HepG2 (cell line): ENCODE data around the gene ACSS3. TPM values are rescaled to one million over a fixed set of nuclear protein-coding genes. Genes with fewer than 3 reads are reported as not detected.

ENCODE experiments used
- ATAC-seq: fragments of 200-7000 bp; cut with Tn5 transposase; 3 replicates; pipeline ENCODE4 v1.9.1; 2020; ENCODE audit warnings: mild to moderate bottlenecking, moderate library complexity
- BruUV-seq: library from RNA; stranded (reverse); fragments of 400-500 nt; replicated peaks from 2 replicates; lab custom pipeline; 2021; lab: Mats Ljungman, UMichigan
- CTCF ChIA-PET: fragments of 300-600 bp; formaldehyde crosslinking; extraction: SDS; loops from one replicate; lab custom pipeline; 2021; ENCODE audit warnings: low total read pairs, inconsistent platforms, low intra/inter-chr PET ratio; lab: Yijun Ruan, JAX
- POLR2A ChIA-PET: fragments of 350-600 bp; sonication (Branson Sonifier 250); formaldehyde crosslinking; loops from one replicate; lab custom pipeline; 2020; ENCODE audit warnings: antibody characterized with exemption, inconsistent platforms; lab: Yijun Ruan, JAX
- DNase-seq: peaks from one replicate; pipeline ENCODE4 v3.0.0-alpha.2; 2015; ENCODE audit warnings: low spot score
- FAIRE-seq: peaks from 3 replicates; lab custom pipeline; 2011; peaks lifted over from hg19 to GRCh38; lab: Jason Lieb, UNC
- H2AFZ ChIP-seq: one replicate; pipeline ENCODE4 v1.6.1; 2011; ENCODE audit warnings: low read length, inconsistent platforms
- H3K27ac ChIP-seq: fragments of 300-600 bp; 3 replicates; pipeline ENCODE4 v1.8.0; 2011; ENCODE audit warnings: mixed run types, mild to moderate bottlenecking, mixed read lengths, low read length, inconsistent platforms; ENCODE audit not compliant: insufficient read depth; ENCODE audit errors: extremely low read length
- H3K27me3 ChIP-seq, 2 experiments: fragments of 200-600 bp in 1 of 2; 2 replicates in 1 of 2; 3 replicates in 1 of 2; pipeline versions ENCODE4 v1.6.0 to v1.8.0; 2011; ENCODE audit warnings: low read length in 2 of 2, mild to moderate bottlenecking in 2 of 2, moderate library complexity in 2 of 2, inconsistent platforms in 1 of 2; ENCODE audit not compliant: insufficient read depth in 2 of 2, control insufficient read depth in 1 of 2
- H3K36me3 ChIP-seq, 2 experiments: fragments of 200-600 bp in 1 of 2; replicated peaks in 1 of 2; 2 replicates in 1 of 2; 3 replicates in 1 of 2; pipeline versions ENCODE4 v1.5.1 to v1.8.0; 2011; ENCODE audit warnings: low read length in 2 of 2, inconsistent platforms in 1 of 2; ENCODE audit not compliant: insufficient read depth in 2 of 2, control insufficient read depth in 1 of 2
- H3K4me1 ChIP-seq: 2 replicates; pipeline ENCODE4 v1.5.1; 2012; ENCODE audit warnings: low read length, inconsistent platforms; ENCODE audit not compliant: insufficient read depth
- H3K4me2 ChIP-seq: 2 replicates; pipeline ENCODE4 v1.6.0; 2011; ENCODE audit warnings: low read depth, low read length, inconsistent platforms
- H3K4me3 ChIP-seq, 3 experiments: fragments of 200-600 bp in 1 of 3; sonication (generic), shearing (Covaris generic) in 1 of 3; replicated peaks in 1 of 3; 2 replicates each; pipeline ENCODE4 v1.5.1; 2011 to 2016; ENCODE audit warnings: low read length in 3 of 3, inconsistent platforms in 2 of 3, low read depth in 2 of 3, mild to moderate bottlenecking in 2 of 3, control low read depth in 1 of 3, mixed read lengths in 1 of 3; ENCODE audit not compliant: insufficient read depth in 1 of 3
- H3K79me2 ChIP-seq: one replicate; pipeline ENCODE4 v1.6.1; 2011; ENCODE audit warnings: low read length, inconsistent platforms; ENCODE audit not compliant: insufficient read depth
- H3K9ac ChIP-seq: 2 replicates; pipeline ENCODE4 v1.6.0; 2011; ENCODE audit warnings: mild to moderate bottlenecking, low read depth, low read length, inconsistent platforms; ENCODE audit not compliant: insufficient read depth
- H3K9me3 ChIP-seq: 2 replicates; pipeline ENCODE4 v1.5.1; 2012; ENCODE audit warnings: mild to moderate bottlenecking, low read length
- H4K20me1 ChIP-seq: 2 replicates; pipeline ENCODE4 v1.6.0; 2011; ENCODE audit warnings: inconsistent platforms, mild to moderate bottlenecking, low read length, moderate library complexity; ENCODE audit not compliant: insufficient read depth
- HMG20A ChIP-seq: IDR thresholded peaks from 2 replicates; pipeline ENCODE4 v1.6.1; 2016; ENCODE audit warnings: borderline replicate concordance
- JUN ChIP-seq: sonication (generic); formaldehyde crosslinking; IDR thresholded peaks from 2 replicates; pipeline ENCODE4 v1.4.0; 2020; ENCODE audit warnings: mild to moderate bottlenecking, missing genetic modification reagents
- JUNB ChIP-seq: sonication (generic); formaldehyde crosslinking; IDR thresholded peaks from 2 replicates; pipeline ENCODE4 v1.8.0; 2022; ENCODE audit warnings: missing genetic modification reagents, mild to moderate bottlenecking, borderline replicate concordance
- KAT2B ChIP-seq: fragments of 150-350 bp; IDR thresholded peaks from 2 replicates; pipeline ENCODE4 v1.6.1; 2014; ENCODE audit warnings: low read depth, low read length, borderline replicate concordance
- MEIS1 ChIP-seq: sonication (generic); formaldehyde crosslinking; IDR thresholded peaks from 2 replicates; pipeline ENCODE4 v1.9.0; 2021; ENCODE audit warnings: mild to moderate bottlenecking, missing genetic modification reagents, moderate library complexity, borderline replicate concordance
- NCOA1 ChIP-seq: sonication (generic); formaldehyde crosslinking; IDR thresholded peaks from 2 replicates; pipeline ENCODE4 v1.9.0; 2021; ENCODE audit warnings: missing genetic modification reagents
- NR2F6 ChIP-seq, 2 experiments: IDR thresholded peaks; 2 replicates each; pipeline ENCODE4 v1.6.1; 2016; ENCODE audit warnings: antibody characterized with exemption in 1 of 2, mild to moderate bottlenecking in 1 of 2
- ONECUT2 ChIP-seq: sonication (generic); formaldehyde crosslinking; IDR thresholded peaks from 2 replicates; pipeline ENCODE4 v1.4.0; 2020; ENCODE audit warnings: missing genetic modification reagents
- POLR2AphosphoS5 ChIP-seq: IDR thresholded peaks from 2 replicates; pipeline ENCODE4 v1.6.1; 2012; ENCODE audit warnings: low read depth, low read length
- RARA ChIP-seq: IDR thresholded peaks from 2 replicates; pipeline ENCODE4 v1.6.1; 2016; ENCODE audit warnings: missing genetic modification reagents, missing compliant biosample characterization
- SOX5 ChIP-seq: IDR thresholded peaks from 2 replicates; pipeline ENCODE4 v1.6.1; 2016; ENCODE audit warnings: borderline replicate concordance
- TCF7 ChIP-seq: sonication (generic); IDR thresholded peaks from 2 replicates; pipeline ENCODE4 v1.6.1; 2016; ENCODE audit warnings: antibody characterized with exemption, low read depth
- TOE1 ChIP-seq: sonication (generic); formaldehyde crosslinking; IDR thresholded peaks from 2 replicates; pipeline ENCODE4 v1.4.0; 2020; ENCODE audit warnings: mild to moderate bottlenecking, missing genetic modification reagents
- ZBTB8A ChIP-seq: sonication (generic); formaldehyde crosslinking; IDR thresholded peaks from 2 replicates; pipeline ENCODE4 v1.4.0; 2020; ENCODE audit warnings: mild to moderate bottlenecking, low read depth, missing genetic modification reagents, borderline replicate concordance
- ZNF121 ChIP-seq: sonication (generic); formaldehyde crosslinking; IDR thresholded peaks from 2 replicates; pipeline ENCODE4 v1.5.0; 2020; ENCODE audit warnings: mild to moderate bottlenecking, missing genetic modification reagents
- ZNF275 ChIP-seq: sonication (generic); formaldehyde crosslinking; IDR thresholded peaks from 2 replicates; pipeline ENCODE4 v1.8.0; 2022; ENCODE audit warnings: missing genetic modification reagents, mild to moderate bottlenecking, inconsistent platforms, borderline replicate concordance
- ZNF354B ChIP-seq: sonication (generic); formaldehyde crosslinking; IDR thresholded peaks from 2 replicates; pipeline ENCODE4 v1.8.0; 2022; ENCODE audit warnings: mild to moderate bottlenecking, missing genetic modification reagents
- ZNF431 ChIP-seq: sonication (generic); formaldehyde crosslinking; IDR thresholded peaks from 2 replicates; pipeline ENCODE4 v1.9.0; 2022; ENCODE audit warnings: missing genetic modification reagents, low read depth, mild to moderate bottlenecking, borderline replicate concordance
- ZNF7 ChIP-seq: IDR thresholded peaks from 2 replicates; pipeline ENCODE4 v1.6.1; 2016; ENCODE audit warnings: missing biosample characterization, missing genetic modification reagents
- ZSCAN9 ChIP-seq: IDR thresholded peaks from 2 replicates; pipeline ENCODE4 v1.6.1; 2016; ENCODE audit warnings: borderline replicate concordance
- WGBS: methylation state at CpG from one replicate; pipeline ENCODE4 v1.1.6; 2017; ENCODE audit warnings: low lambda C conversion rate; 5-methylcytosine and 5-hydroxymethylcytosine counted together
- in situ Hi-C: cut with HindIII; loops from 2 replicates; pipeline ENCODE4 v1.10.0; 2017; ENCODE audit warnings: low pct_unique_long_range_greater_than_20kb; ENCODE audit not compliant: extremely low pct_ligation_motif_present
- intact Hi-C: fragments of 100-400 bp; cut with micrococcal nuclease; formaldehyde crosslinking; loops from one replicate; pipeline ENCODE4 v1.10.0; 2022; ENCODE audit not compliant: unreplicated experiment
- polyA plus RNA-seq, 8 experiments: library from polyadenylated mRNA; depleted of rRNA in 3 of 8; stranded (reverse) in 7 of 8; unstranded in 1 of 8; fragments of >200 nt; fragmentation: Illumina TruSeq in 4 of 8; extraction: Trizol in 4 of 8; gene quantifications; 2 replicates each; pipeline versions ENCODE4 v1.2.1 to v1.2.3, GENCODE V29; 2011 to 2016; ENCODE audit warnings: low read depth in 4 of 8, missing spikeins in 1 of 8, mixed read lengths in 1 of 8; ENCODE audit not compliant: insufficient read depth in 1 of 8
- total RNA-seq, 5 experiments: library from RNA; depleted of rRNA; stranded (reverse); fragments of >200 nt; fragmentation: Illumina TruSeq; extraction: Trizol; gene quantifications; 2 replicates each; pipeline ENCODE4 v1.2.3, GENCODE V29; 2016; ENCODE audit warnings: low read depth in 1 of 5

The ACSS3 gene
- total and polyA plus RNA-seq, 2 of the 13 experiments (the other 11 are each of a cell fraction or from before 2014, with no cell fraction given) = 79.5 to 86.3 TPM

DNA sequence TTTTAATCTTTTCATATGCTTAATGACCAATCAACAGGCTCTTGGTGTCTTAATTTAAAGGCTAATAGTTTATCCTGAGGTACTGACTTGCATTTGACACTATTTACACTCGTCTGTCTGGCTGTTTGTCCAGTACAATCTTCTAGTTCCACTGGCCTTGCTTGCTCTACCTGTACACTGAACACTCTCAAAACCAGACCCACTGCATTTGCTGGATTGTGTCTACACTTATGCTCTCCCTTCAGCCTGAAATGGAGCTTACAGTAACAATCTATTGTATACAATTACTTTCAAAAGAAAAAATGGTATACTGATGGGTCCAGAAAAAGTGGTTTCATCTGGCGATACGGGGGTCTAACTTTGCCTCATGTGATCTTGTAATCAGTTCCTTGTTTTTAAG is 2.3 kb upstream of the ACSS3 start:
- WGBS = 60% methylated on average over 3 of the region's 3 CpGs
- CTCF ChIA-PET = no interaction called here
- BruUV-seq = no TSS peak

DNA sequence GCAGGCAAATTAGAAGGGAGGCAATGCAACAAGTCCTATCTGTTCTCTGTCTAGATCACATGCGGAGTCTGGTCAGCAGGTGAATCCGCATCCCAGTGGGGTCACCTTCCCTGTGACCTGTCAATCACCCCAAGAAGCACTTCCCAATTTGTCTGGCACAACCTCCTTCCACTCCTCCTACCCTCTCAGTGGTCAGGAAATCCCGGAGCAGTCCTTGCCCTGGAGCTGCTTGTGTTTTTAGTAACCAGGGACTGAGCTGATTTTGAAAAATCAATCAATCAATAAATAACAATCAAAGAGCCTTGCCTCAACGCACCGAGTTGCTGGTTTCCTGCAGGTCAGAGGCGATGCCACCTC is 572 bp upstream of the ACSS3 start:
- Histone ChIP-seq H3K9me3 (no peaks in the 10 kb centered on the region), H4K20me1 (no peaks in the 10 kb centered on the region), H3K36me3 (no peaks in the 10 kb centered on the region), H3K79me2 (peaks cover 46% of the 10 kb centered on the region), H3K27me3 (no peaks in the 10 kb centered on the region; a peak in 1 of 5 replicates), H3K4me3 (peak overlapping the region; percentile 65 to 94 (median 85)), H3K9ac (peak overlapping the region; percentile 86), H3K4me2 (peak overlapping the region; percentile 90), H3K27ac (peak overlapping the region; percentile 81), H2AFZ (peak overlapping the region; percentile 77), H3K4me1 (peaks cover 55% of the 10 kb centered on the region)
- ChIA-PET POLR2A (interaction anchor here (0.9 to 2.0 kb wide), 4 partner anchors 8 to 141 kb away, joined by 3 to 11 read pairs (median 6); partner anchors contain the start of gene LIN7A), CTCF (no interaction called here)
- peak; percentile 79 for DNase-seq
- WGBS = under 1% methylated on average over 6 of the region's 6 CpGs
- in situ Hi-C loops (loop anchor here (5.0 to 10.0 kb wide), 2 partner anchors 65 to 143 kb away; partner anchors contain the start of gene LIN7A), intact Hi-C loops (loop anchor here (2.0 to 5.0 kb wide), 4 partner anchors 40 to 241 kb away; no protein-coding TSS in a partner anchor)
- peak; percentile 70 for ATAC-seq
- FAIRE-seq = peak; percentile 91
- no TSS peak for BruUV-seq
- TF ChIP-seq MEIS1 (CRISPR knock-in tag) (peak; percentile 89; the same call in 1 of the 2 replicates), ZNF275 (CRISPR knock-in tag) (0 out of 2 replicates have a peak, but pooled peaks have one; percentile 28), ZNF354B (CRISPR knock-in tag) (no peak), TCF7 (0 out of 2 replicates have a peak, but pooled peaks have one; percentile 13), POLR2AphosphoS5 (0 out of 2 replicates have a peak, but pooled peaks have one; percentile 37), NCOA1 (CRISPR knock-in tag) (no peak), ZSCAN9 (CRISPR knock-in tag) (0 out of 2 replicates have a peak, but pooled peaks have one; percentile 8), RARA (peak; percentile 54; the same call in 1 of the 2 replicates), ZNF431 (no peak), TOE1 (CRISPR knock-in tag) (no peak), ONECUT2 (CRISPR knock-in tag) (peak; percentile 73; the same call in 1 of the 2 replicates), NR2F6 (IDR thresholded peaks at IDR 0.05) (no peak), NR2F6 (CRISPR knock-in tag; IDR thresholded peaks at IDR 0.05) (peak; percentile 28; the same call in 1 of the 2 replicates), JUNB (CRISPR knock-in tag) (no peak), KAT2B (peak; percentile 94), JUN (CRISPR knock-in tag) (no peak)

More for the DNA sequence above, 2.3 kb upstream of the ACSS3 start:
- DNase-seq (no peak), FAIRE-seq (peak; percentile 56), ATAC-seq (no peak)
- Histone ChIP-seq H2AFZ (no peak overlapping the region), H3K79me2 (peaks cover 28% of the 10 kb centered on the region), H3K27me3 (no peaks in the 10 kb centered on the region; a peak in 1 of 5 replicates), H3K4me3 (no peak overlapping the region), H3K4me1 (peaks cover 38% of the 10 kb centered on the region), H3K4me2 (no peak overlapping the region), H3K36me3 (no peaks in the 10 kb centered on the region), H3K9ac (no peak overlapping the region), H3K27ac (peak overlapping the region; percentile 17), H4K20me1 (no peaks in the 10 kb centered on the region), H3K9me3 (no peaks in the 10 kb centered on the region)
- TF ChIP-seq SOX5 (CRISPR knock-in tag) = no peak
- peak; percentile 99 for TF ChIP-seq ZNF7 (CRISPR knock-in tag)
- TF ChIP-seq ZNF121 = 0 out of 2 replicates have a peak, but pooled peaks have one; percentile 37
- 0 out of 2 replicates have a peak, but pooled peaks have one; percentile 17 for TF ChIP-seq HMG20A
- no peak for TF ChIP-seq ZBTB8A (CRISPR knock-in tag)
- in situ Hi-C loops = loop anchor here (5.0 to 10.0 kb wide), 2 partner anchors 67 to 141 kb away; partner anchors contain the start of gene LIN7A
- POLR2A ChIA-PET = interaction anchor here (1.3 kb wide), 1 partner anchor 71 kb away, joined by 4 read pairs; no protein-coding TSS in a partner anchor
- intact Hi-C loops = loop anchor here (5.0 kb wide), 3 partner anchors 38 to 67 kb away; no protein-coding TSS in a partner anchor
